Adrenal gland (tissue), 12 donors: ENCODE results near the gene GDF3. TPM values are rescaled to one million over a fixed set of nuclear protein-coding genes. Genes with fewer than 3 reads are reported as not detected.

Experiments
- DNase-seq, 7 donors: peaks; one replicate each; pipeline ENCODE4 v3.0.0-alpha.2; 2019 to 2020
- H3K27ac ChIP-seq, 5 donors: fragments of 200-600 bp; sonication (generic) in 4 of 5; 1 replicate in 3 of 5; 2 replicates in 2 of 5; pipeline versions ENCODE4 v1.5.1 to v1.8.0; 2016 to 2020; ENCODE audit warnings: mild to moderate bottlenecking in 1 of 5
- H3K27me3 ChIP-seq: fragments of 200-600 bp; 2 replicates; pipeline ENCODE4 v1.8.0; 2021
- H3K36me3 ChIP-seq, 2 donors: fragments of 200-600 bp; replicated peaks in 1 of 2; 1 replicate in 1 of 2; 2 replicates in 1 of 2; pipeline versions ENCODE4 v1.5.1 to v1.8.0; 2018 to 2022
- H3K4me1 ChIP-seq, 2 donors: fragments of 200-600 bp; replicated peaks in 1 of 2; 1 replicate in 1 of 2; 2 replicates in 1 of 2; pipeline versions ENCODE4 v1.5.1 to v1.8.0; 2018 to 2021
- H3K4me3 ChIP-seq, 4 donors: fragments of 200-600 bp; sonication (generic) in 3 of 4; one replicate each; pipeline ENCODE4 v1.5.1; 2016 to 2018
- H3K9me3 ChIP-seq, 3 donors: fragments of 200-600 bp; sonication (generic) in 1 of 3; replicated peaks in 1 of 3; 1 replicate in 2 of 3; 2 replicates in 1 of 3; pipeline versions ENCODE4 v1.5.1 to v1.8.0; 2016 to 2021
- CTCF ChIP-seq, 6 experiments: fragments of 450-650 bp in 4 of 6; fragments of 200-600 bp in 2 of 6; sonication (generic) in 1 of 6; IDR thresholded peaks; 1 replicate in 5 of 6; 2 replicates in 1 of 6; pipeline versions ENCODE4 v1.5.1 to v1.8.0; 2016 to 2021; ENCODE audit warnings: antibody characterized with exemption in 6 of 6, mild to moderate bottlenecking in 2 of 6, moderate library complexity in 1 of 6
- POLR2A ChIP-seq, 2 donors: fragments of 450-650 bp; IDR thresholded peaks; one replicate each; pipeline ENCODE4 v1.6.1; 2017; ENCODE audit warnings: antibody characterized with exemption in 2 of 2, mild to moderate bottlenecking in 2 of 2, moderate library complexity in 1 of 2
- WGBS, 4 donors: extraction: QIAGEN DNeasy Blood & Tissue Kit in 2 of 4; methylation state at CpG; one replicate each; pipeline versions ENCODE4 v1.1.5 to v1.1.7; 2013 to 2017; 5-methylcytosine and 5-hydroxymethylcytosine counted together
- intact Hi-C, 2 donors: fragments of 100-400 bp; cut with DNase I; formaldehyde crosslinking; loops; one replicate each; pipeline versions ENCODE4 v1.14.1 to v1.15.0; 2022 to 2023
- polyA plus RNA-seq, 3 donors: library from polyadenylated mRNA; stranded (reverse); fragments of 200-250 nt in 2 of 3; fragments of 350-450 nt in 1 of 3; fragmentation: Illumina TruSeq in 1 of 3; extraction: RNeasy Lipid Tissue Mini Kit (QIAGEN cat#74804) in 1 of 3; gene quantifications; one replicate each; pipeline ENCODE4 v1.2.3, GENCODE V29; 2013 to 2014
- total RNA-seq, 9 donors: library from RNA; depleted of rRNA in 4 of 9; stranded (reverse); fragments of >200 nt in 4 of 9; fragments of 120-200 nt in 1 of 9; fragmentation: NEBNext Ultra II Directional in 1 of 9; extraction: Animal tissue kit (Norgen Biotek cat#: 25700) in 1 of 9; gene quantifications; one replicate each; pipeline versions ENCODE4 v1.1.0 to v1.2.4, GENCODE V29; 2013 to 2023
- donor health status: healthy with polysubstance abuse.
- donor health status: Bipolar disorder and iron deficiency.
- donor health status: DM: yes; HTN: yes; CAD: no.
- donor health status: DM: no; HTN: no; CAD: no.
- donor health status: DM: no; HTN: no; CAD: no.
- donor health status: DM: yes; HTN: yes; CAD: no.

GDF3 gene
- total and polyA plus RNA-seq, 12 donors: 0.11 to 2.9 (median 0.68) TPM; not detected in 1

- H3K4me1 ChIP-seq: no peaks in the 10 kb centered on the region
- H3K36me3 ChIP-seq: no peaks in the 10 kb centered on the region
- WGBS, 4 donors: 84 to 89% (median 88%) methylated on average over 5 of the region's 5 CpGs
- DNase-seq: no peak
- H3K4me3 ChIP-seq: no peak overlapping the region
- H3K27me3 ChIP-seq: no peaks in the 10 kb centered on the region
- intact Hi-C loops: no loop called here
- H3K27ac ChIP-seq: no peak overlapping the region
- no peaks in the 10 kb centered on the region for H3K9me3 ChIP-seq
- no peak for TF ChIP-seq POLR2A (IDR thresholded peaks at IDR 0.05)
- TF ChIP-seq CTCF (IDR thresholded peaks at IDR 0.05): no peak
Measured at GRCh38 chr12:7656121-7656520, 39.5 kb downstream of the GDF3 start.

- Histone ChIP-seq H3K4me3 (no peak overlapping the region), H3K27me3 (no peaks in the 10 kb centered on the region), H3K9me3 (no peaks in the 10 kb centered on the region), H3K36me3 (no peaks in the 10 kb centered on the region), H3K4me1 (no peaks in the 10 kb centered on the region), H3K27ac (no peak overlapping the region)
- no peak for DNase-seq
- intact Hi-C loops: no loop called here
- WGBS, 4 donors: 86 to 91% (median 88%) methylated on average over 5 of the region's 5 CpGs
- TF ChIP-seq CTCF (IDR thresholded peaks at IDR 0.05) (no peak), POLR2A (IDR thresholded peaks at IDR 0.05) (no peak)
Measured at GRCh38 chr12:7650091-7650490, 45.5 kb downstream of the GDF3 start.

- no peaks in the 10 kb centered on the region for H3K27me3 ChIP-seq
- no peak overlapping the region for H3K27ac ChIP-seq
- H3K4me1 ChIP-seq: no peaks in the 10 kb centered on the region
- DNase-seq: no peak
- H3K9me3 ChIP-seq: no peaks in the 10 kb centered on the region
- intact Hi-C loops: no loop called here
- WGBS, 4 donors: 0 to 4% (median 0%) methylated on average over 1 of the region's 1 CpG
- TF ChIP-seq CTCF (IDR thresholded peaks at IDR 0.05) (no peak), POLR2A (IDR thresholded peaks at IDR 0.05) (no peak)
- no peaks in the 10 kb centered on the region for H3K36me3 ChIP-seq
- no peak overlapping the region for H3K4me3 ChIP-seq
Measured at GRCh38 chr12:7647071-7647470, 48.5 kb downstream of the GDF3 start.

GRCh38 chr12:7646178-7646475, 49.4 kb downstream of the GDF3 start:
- H3K9me3 ChIP-seq: no peaks in the 10 kb centered on the region
- no peaks in the 10 kb centered on the region for H3K36me3 ChIP-seq
- no peak overlapping the region for H3K27ac ChIP-seq
- H3K4me3 ChIP-seq: no peak overlapping the region
- no peak for DNase-seq
- TF ChIP-seq POLR2A (IDR thresholded peaks at IDR 0.05): no peak
- no peak for TF ChIP-seq CTCF (IDR thresholded peaks at IDR 0.05)
- H3K4me1 ChIP-seq: no peaks in the 10 kb centered on the region
- intact Hi-C loops: no loop called here
- 64 to 81% (median 75%) methylated on average over 3 of the region's 3 CpGs for WGBS, 4 donors
- no peaks in the 10 kb centered on the region for H3K27me3 ChIP-seq
